HT1080 (cell line): ENCODE measurements around the gene E2F4. TPM values are rescaled to one million over a fixed set of nuclear protein-coding genes. Genes with fewer than 3 reads are reported as not detected.

ENCODE experiments used
- DNase-seq: peaks from one replicate; pipeline ENCODE4 v3.0.0-alpha.2; 2015; ENCODE audit warnings: low read depth
- total RNA-seq: library from RNA; depleted of rRNA; stranded (reverse); fragments of >200 nt; shearing (Covaris generic); gene quantifications from 2 replicates; pipeline ENCODE4 v1.2.3, GENCODE V29; 2014

Gene E2F4
- total RNA-seq, 1 experiment from 2014 or later, result 230 TPM

DNA sequence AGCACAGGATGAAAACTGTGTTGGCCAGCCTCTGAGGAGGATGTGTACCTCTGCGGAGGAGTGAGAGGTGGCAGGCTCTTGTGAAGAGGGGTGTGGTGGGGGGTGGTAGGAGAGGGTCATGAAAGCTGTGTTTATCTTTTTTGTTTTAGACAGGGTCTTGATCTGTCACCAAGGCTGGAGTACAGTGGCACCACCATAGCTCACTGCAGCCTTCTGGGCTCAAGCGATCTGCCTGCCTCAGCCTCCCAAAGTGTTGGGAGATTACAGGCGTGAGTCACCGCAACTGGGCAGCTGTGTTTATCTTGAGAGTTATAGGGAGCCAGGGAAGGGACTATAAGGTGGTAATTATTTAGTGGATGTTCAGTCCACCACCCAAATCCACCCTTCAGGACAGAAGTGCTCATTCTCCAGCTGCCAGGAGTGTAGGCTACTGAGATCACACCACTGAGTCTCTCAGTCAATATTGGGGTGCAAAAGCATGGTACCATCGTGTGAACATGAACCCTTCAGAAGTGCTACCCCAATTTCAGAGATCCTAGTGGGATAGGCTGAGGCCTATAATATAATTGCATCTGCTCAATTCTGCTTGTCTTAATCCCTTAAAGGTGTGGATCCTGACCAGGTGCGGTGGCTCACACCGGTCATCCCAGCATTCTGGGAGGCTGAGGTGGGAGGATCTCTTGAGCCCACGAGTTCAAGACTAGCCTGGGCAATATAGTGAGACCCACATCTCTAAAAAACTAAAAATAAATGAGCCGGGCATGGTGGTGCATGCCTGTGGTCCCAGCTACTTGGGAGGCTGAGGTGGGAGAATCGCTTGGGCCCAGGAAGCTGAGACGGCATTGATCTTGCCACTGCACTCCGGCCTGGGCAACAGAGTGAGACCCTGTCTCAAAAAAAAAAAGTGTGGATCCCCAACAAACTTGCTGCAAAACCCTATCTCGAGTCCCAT, 1.2 kb upstream of the E2F4 start:
- DNase-seq, result no peak

DNA sequence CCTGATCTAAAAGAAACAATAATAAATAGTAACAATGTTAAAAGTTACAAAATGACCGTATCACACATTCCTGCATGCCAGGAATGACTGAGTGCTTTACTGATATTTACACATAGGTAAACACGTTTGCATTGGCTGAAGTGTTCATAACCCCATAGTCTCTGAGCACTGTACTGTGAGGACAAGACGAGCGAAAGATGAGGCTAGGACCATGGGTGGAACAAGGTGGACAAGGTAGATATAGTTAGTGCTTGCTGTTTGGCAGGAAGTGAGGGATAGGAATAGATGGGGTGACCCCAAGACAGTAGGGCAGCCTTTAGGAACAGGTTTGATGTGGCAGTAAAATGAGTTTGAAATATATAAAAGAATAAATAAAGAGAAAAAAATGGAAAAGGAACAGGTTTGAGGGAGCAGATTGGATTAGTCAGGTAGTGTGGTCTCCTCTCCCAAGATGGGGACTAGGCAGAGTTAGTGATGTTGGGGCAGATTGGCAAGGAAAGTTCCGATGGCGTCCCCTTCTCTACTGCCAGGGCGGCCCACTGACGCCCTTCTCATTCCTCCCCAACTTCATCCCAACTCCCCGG, 452 bp upstream of the E2F4 start:
- no peak for DNase-seq

DNA sequence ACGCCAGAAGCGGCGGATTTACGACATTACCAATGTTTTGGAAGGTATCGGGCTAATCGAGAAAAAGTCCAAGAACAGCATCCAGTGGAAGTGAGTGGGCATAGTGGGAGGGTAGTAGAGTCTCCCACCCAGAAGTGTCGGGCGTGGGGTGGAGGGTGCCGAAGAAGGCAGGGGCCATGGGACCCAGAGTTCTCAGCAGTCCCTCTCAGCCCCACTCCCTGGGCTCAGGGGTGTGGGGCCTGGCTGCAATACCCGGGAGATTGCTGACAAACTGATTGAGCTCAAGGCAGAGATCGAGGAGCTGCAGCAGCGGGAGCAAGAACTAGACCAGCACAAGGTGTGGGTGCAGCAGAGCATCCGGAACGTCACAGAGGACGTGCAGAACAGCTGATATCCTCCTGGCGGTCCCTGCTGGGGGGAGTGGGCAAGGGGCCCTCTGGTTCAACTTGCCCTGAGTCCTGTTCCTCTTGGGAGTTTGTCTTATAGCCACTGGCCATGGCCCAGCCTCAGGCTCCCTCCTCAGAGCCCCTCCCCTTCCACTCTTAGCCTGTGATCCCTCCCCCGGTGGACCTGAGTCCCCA, 916 bp downstream of the E2F4 start:
- DNase-seq, result no peak

GRCh38 chr16:67193536-67193935, 1.6 kb downstream of the E2F4 start:
- DNase-seq, result no peak

DNA sequence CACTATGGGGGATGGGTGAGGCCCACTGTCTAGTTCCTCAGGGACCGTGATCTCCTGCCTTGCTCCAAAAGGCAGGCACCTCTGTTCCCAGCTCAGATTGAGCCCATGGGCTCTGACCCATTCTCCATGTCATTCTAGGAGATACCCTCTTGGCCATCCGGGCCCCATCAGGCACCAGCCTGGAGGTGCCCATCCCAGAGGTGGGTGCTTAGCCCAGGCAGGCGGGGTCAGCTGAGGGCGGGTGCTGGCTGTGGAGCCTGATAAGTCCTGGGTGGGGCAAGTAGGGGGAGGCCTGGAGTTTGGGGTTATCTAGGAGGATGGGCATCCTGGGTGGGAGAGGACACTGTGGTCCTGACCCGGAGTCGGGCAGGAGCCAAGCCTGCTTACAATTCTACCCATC, 2.3 kb downstream of the E2F4 start:
- DNase-seq, result no peak

- DNase-seq, result no peak
Observed at GRCh38 chr16:67195676-67196075, 3.7 kb downstream of the E2F4 start.

DNA sequence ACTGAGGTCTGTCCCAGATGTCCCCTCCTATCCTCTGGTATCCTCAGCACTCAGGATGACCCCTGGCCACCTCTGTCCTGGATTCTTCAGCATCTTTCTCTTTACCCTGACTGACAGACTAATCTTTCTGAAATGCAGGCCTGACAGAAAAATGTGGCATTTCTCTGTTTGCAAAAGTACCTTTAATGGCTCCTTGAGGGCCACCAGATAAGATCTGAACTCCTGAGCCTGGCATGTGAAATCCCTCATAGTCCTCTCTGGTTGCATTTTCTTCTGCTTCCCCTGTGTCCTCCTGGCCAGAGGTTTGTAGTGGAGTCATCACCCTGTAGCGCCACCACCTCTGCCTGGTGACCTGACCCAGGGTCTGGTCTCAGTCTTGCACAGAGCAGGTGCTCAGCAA, 4.9 kb downstream of the E2F4 start:
- no peak for DNase-seq

DNA sequence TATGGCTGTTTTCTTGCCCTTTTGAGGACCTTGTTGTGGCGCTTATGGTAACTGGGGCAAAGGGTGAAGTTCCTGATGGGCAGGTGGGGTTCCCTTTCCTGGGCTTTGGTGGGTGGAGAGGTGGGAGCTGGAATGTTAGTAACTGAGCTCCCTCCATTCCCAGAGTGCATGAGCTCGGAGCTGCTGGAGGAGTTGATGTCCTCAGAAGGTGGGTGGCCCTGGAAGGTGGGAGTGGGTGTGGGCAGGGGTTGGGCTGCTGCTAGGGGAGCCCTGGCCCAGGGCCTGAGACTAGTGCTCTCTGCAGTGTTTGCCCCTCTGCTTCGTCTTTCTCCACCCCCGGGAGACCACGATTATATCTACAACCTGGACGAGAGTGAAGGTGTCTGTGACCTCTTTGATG, 5.7 kb downstream of the E2F4 start:
- no peak for DNase-seq

DNA sequence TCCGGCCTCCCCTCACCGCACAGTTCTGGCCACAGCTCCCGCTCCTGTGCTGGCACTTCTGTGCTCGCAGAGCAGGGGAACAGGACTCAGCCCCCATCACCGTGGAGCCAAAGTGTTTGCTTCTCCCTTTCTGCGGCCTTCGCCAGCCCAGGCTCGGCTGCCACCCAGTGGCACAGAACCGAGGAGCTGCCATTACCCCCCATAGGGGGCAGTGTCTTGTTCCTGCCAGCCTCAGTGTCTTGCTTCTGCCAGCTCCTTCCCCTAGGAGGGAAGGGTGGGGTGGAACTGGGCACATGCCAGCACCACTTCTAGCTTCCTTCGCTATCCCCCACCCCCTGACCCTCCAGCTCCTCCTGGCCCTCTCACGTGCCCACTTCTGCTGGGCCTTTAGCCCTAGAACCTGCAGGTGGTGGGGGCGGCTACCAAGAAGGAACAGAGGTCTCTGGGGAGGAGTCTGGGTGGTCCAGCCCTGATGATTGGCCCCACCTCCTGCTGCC, 6.3 kb downstream of the E2F4 start:
- no peak for DNase-seq

DNA sequence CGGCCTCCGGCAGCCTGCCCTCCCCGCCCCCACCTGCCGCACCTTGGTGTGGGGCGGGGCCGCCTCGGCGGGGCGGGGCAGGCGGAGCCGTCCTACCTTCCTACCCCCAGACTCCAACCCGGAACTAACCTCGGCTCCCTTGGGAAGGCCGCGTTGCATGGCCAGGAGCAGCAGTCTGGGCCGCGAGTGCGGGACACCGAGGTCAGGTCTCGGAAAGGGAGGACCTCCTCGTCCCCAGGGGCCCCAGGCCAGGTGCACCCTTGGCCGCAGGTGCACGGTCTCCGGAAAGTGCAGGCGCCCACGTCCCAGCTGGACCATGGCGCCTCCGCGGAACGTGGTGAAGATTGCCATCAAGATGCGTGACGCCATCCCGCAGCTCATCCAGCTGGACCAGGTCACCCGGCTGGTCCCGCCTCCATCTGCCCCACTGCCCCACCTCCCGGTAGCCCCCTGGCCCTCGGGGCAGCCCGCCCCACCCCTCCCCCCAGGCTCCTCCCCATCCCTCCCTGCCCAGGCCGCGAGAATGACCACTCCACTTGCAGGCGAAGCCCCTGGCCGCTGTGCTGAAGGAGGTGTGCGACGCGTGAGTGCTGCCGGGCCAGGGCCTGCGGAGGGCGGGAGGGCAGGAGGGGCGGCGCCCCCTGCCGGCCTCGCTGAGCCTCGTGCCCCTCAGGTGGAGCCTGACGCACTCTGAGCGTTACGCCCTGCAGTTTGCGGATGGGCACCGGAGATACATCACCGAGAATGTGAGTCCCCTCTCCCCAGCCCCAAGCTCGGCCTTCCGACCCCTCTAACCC, 7.3 kb downstream of the E2F4 start, which contains the start of gene ELMO3:
ELMO3 (plus strand) TSS at position 121 of the 797 bp plus-strand sequence; CDS start at position 317, 196 bp downstream.
- DNase-seq, result no peak

DNA sequence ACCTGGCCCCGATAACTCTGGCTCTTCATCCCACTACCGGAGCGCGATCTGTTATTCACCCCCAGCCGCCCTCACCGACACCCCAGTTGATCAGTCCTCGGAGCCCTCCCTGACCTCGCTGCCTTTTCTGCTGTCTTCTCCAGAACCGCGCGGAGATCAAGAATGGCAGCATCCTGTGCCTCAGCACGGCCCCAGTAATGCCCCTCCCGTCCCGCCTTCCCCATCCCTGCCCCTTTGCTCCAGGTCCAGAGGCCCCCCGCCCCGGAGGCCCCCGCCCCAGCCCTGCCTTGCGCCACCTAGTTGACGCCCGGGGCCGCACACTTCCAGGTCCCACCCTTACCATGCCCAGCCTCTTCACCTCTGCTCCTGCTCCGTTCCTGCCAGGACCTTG, 7.8 kb downstream of the E2F4 start:
- no peak for DNase-seq

DNA sequence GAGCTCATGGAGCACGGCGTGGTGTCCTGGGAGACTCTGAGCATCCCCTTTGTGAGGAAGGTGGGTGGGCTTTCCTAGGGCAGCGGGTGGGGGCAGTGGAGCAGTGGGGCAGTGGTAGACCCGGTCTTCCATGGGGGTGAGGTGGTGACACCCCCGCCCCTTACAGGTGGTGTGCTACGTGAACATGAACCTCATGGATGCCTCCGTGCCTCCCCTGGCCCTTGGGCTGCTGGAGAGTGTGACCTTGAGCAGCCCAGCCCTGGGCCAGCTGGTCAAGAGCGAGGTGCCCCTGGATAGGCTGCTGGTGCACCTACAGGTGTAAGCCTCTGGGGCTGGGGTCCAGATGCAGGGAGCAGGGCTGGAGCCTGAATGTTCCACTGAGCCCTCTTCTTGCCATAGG, 8.5 kb downstream of the E2F4 start:
- DNase-seq, result no peak

DNA sequence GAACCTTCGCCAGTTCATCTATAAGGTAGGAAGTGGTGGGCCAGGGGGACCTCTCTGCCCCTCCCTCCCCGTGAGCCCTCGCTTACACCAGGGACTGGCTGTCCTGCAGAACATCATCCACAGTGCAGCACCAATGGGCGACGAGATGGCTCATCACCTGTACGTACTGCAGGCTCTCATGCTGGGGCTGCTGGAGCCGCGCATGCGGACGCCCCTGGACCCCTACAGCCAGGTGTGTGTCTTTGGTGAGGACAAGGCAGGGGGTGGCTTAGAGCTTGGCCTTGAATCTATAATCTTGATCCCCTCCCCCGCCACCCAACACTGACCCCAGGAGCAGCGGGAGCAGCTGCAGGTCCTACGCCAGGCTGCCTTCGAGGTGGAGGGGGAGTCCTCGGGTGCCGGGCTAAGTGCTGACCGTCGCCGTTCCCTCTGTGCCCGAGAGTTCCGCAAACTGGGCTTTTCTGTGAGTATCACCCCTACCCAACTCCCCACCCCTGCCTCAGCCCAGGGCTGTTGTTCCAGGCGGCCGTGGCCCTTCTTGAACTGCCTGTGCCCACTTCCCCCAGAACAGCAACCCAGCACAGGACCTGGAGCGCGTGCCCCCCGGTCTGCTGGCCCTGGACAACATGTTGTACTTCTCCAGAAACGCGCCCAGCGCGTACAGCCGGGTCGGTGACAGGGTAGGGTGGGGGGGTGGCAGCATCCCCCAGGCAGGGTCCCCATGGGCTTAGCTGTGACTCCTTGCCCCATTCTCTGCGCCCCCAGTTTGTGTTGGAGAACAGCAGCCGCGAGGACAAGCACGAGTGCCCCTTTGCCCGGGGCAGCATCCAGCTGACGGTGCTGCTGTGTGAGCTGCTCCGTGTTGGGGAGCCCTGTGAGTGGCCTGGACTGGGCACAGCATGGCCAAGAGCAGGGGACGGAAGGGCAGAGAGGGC, 9.7 kb downstream of the E2F4 start:
- no peak for DNase-seq

- no peak for DNase-seq
Observed at GRCh38 chr16:67202426-67202825, 10.5 kb downstream of the E2F4 start.

DNA sequence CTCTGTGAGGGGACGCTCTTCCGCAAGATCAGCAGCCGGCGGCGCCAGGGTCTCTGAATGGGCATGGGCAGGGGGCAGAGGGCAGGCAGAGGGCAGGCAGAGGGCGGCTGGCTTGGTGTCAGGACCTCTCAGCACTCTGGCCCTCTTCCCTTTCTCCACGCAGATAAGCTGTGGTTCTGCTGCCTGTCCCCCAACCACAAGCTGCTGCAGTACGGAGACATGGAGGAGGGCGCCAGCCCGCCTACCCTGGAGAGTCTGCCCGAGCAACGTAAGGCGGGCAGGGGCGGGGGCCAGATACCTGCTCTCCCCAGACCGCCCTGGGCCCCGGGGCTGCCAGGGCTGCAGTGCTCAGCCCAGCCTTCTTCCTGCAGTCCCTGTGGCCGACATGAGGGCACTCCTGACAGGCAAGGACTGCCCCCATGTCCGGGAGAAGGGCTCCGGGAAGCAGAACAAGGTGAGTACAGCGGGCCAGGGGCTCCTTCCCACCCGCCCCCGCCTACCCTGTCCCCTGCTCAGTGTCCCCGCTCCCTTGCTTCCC, 11.1 kb downstream of the E2F4 start:
- no peak for DNase-seq

- no peak for DNase-seq
Observed at GRCh38 chr16:67204076-67204475, 12.1 kb downstream of the E2F4 start.

GRCh38 chr16:67206129-67206837, 14.3 kb downstream of the E2F4 start:
- no peak for DNase-seq

GRCh38 chr16:67206838-67207248, 14.9 kb downstream of the E2F4 start:
- DNase-seq, result no peak
